ENCODE data around the gene OXTR.

GRCh38 chr3:8734908-8735307 lies 34.5 kb downstream of the OXTR start:
- TF ChIP-seq CTCF (tag by site-specific recombination; IDR thresholded peaks at IDR 0.05) (no peak), KLF9 (tag by site-specific recombination; IDR thresholded peaks at IDR 0.05; ENCODE audit: low read depth) (no peak), ZNF155 (tag by site-specific recombination; IDR thresholded peaks at IDR 0.05) (no peak), HOXA7 (CRISPR knock-in tag; IDR thresholded peaks at IDR 0.05; ENCODE audit: borderline replicate concordance) (no peak), KLF10 (tag by site-specific recombination; IDR thresholded peaks at IDR 0.05) (no peak), REST (tag by site-specific recombination; IDR thresholded peaks at IDR 0.05) (no peak), ZNF138 (tag by site-specific recombination; IDR thresholded peaks at IDR 0.05; ENCODE audit: borderline replicate concordance) (no peak), OSR2 (tag by site-specific recombination; IDR thresholded peaks at IDR 0.05) (no peak), ZNF140 (tag by site-specific recombination; IDR thresholded peaks at IDR 0.05) (no peak)
